Measurements from ENCODE around the gene MME.
"Not testable (repeated sequence)": the region's sequence is repeated elsewhere in the genome, so short reads cannot be mapped to it uniquely, and the experiment has no call there.

MME gene

GRCh38 chr3:155086051-155086450 is 5.9 kb downstream of the MME start:
- no peak for DNase-seq

- DNase-seq = no peak
Measured at GRCh38 chr3:155088706-155089345, 8.7 kb downstream of the MME start.

GRCh38 chr3:155089495-155089894 is 9.4 kb downstream of the MME start:
- no peak for DNase-seq

GRCh38 chr3:155093261-155093660 is 13.1 kb downstream of the MME start:
- DNase-seq = no peak

- no peak for DNase-seq
Measured at GRCh38 chr3:155096303-155097008, 16.3 kb downstream of the MME start.

DNA sequence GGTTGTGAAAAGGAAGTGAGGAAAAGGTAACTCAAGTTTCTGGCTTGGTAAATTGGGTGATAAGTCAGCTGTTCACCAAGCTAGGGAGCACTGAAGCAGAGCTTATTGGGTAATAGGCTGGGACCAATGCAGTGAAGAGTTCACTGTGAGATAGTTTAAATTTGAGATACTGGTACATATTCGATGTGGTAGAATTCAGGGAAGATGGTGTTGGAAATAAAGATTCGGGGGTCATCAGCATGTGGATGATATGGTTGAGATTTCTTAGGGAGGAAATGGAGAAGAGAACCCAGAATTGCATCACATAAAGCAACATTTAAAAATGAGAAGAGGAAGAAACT is 16.9 kb downstream of the MME start:
- DNase-seq = no peak

- DNase-seq = no peak
Measured at GRCh38 chr3:155101398-155101797, 21.3 kb downstream of the MME start.

DNA sequence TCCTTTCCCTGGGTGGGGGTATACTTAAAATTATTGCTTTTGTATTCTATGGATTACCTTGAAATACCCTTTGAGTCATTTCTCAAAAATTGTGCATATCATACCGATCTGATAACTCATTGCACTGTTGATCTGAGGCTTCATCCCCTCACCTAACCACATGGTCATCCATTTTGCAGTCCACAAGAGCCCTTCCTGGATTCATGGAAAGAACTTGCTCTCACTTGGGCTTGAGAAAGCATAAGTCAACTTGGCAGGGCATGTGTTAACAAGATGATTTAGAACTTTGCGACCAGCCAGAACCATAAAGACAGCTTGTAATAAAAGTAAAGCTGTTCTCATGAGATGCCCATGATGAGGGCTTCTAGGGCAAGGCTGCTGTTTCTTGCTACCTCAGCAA is 22.2 kb downstream of the MME start:
- DNase-seq = no peak

GRCh38 chr3:155103686-155104085 is 23.6 kb downstream of the MME start:
- DNase-seq = no peak

DNA sequence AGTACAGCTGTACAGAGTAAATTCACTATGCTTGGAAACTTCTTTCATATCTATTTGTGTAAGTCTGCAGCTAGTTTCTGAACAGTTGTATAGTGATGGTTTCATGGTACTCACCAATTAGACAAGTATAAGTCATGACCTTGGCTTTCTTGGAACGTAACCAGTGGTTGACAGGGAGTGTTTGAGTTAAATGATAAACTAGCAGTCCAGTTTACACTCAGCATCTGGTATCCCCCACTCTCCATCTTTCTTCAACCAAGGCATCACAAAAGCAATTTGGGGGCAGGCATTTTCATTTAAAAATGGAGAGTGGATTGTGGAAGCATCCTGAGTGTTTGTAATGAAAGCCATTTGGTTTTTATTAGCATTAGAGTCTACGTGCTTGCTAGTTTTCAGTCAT is 26.0 kb downstream of the MME start:
- no peak for DNase-seq

GRCh38 chr3:155110022-155110421 is 29.9 kb downstream of the MME start:
- no peak for DNase-seq

DNA sequence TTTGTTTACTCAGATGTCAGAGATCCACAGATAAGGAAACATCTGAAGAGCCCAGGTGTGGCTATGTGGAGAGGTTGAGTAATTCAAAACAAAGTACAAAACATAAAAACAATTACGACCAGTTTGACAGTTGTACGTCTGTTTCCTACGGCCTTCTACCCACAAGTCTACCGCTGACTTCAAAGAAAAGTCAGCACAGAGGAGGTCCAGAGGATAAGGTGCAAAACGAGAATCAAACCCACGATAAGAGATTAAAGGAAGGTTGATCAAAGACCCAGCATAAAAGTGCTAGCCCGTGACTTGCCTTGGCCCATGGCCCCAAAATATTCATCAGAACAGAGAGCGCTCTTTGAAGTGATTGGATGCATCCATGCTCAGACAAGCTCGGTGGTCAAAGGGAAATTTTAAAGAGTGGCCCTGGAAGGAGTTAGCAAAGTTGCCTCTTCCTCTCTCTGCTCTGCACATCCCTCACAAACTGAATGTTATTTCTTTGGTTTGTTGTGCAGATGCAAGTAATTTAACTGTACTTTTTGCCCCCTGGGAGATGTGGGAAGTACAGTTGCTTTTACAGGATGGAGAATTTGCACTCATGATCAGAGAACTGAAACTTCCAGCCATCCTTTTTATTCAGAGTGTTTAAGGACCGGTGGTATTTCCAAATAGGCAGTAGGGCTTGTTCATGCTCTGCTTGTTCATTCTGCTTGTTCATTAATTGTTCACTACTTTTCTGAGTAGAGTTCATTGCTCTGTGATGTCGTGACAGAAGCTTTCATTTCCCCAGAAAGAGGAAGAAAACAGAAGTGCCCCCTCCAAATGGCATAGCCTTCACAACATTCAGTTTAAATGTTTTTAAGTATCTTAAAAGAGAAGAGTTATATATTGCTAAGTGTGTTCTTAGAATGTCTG is 31.1 kb downstream of the MME start:
- DNase-seq = no peak

DNA sequence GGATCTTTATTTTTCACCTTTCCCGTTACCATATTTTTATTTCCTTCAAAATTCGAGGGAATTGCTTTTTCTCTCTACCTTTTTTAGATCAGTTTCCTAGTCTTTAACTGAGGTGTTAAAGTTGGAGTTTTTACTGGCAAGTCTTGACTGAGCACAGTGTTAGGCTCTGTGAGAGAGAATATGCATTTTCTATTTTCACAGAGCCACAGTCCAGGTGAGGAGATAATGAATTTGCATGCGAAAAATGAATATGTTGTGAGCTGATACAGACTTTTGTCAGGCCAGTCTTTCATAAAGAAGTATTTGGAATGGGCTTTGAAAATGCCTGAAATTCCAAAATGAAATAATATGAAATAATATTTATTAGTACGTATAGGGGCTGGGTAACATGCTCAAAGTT is 31.9 kb downstream of the MME start:
- no peak for DNase-seq

- DNase-seq = no peak
Measured at GRCh38 chr3:155112661-155113389, 32.7 kb downstream of the MME start.

DNA sequence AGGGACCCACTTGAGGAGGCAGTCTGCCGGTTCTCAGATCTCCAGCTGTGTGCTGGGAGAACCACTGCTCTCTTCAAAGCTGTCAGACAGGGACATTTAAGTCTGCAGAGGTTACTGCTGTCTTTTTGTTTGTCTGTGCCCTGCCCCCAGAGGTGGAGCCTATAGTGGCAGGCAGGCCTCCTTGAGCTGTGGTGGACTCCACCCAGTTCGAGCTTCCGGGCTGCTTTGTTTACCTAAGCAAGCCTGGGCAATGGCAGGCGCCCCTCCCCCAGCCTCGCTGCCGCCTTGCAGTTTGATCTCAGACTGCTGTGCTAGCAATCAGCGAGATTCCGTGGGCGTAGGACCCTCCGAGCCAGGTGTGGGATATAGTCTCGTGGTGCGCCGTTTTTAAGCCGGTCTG is 44.6 kb downstream of the MME start:
- not testable (repeated sequence) for DNase-seq

DNA sequence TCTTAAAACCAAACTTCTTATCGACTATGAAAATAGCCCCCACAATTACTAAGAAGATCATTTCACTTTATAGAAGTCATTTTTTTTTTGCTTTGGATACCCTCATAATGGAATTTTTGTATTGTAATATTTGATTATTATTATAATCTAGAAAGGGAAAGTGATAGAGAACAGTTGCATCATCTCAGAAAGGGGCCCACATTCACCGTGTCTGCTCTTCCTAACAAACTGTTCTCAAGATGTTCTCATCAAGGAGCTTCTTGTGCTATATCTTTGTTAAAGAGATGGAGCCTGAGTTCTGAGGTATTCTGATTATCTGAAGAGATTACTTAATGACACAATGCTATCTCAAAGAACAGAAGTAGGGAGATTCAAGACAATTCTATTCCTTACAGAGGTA is 49.3 kb downstream of the MME start:
- no peak for DNase-seq

GRCh38 chr3:155130001-155130400 is 49.9 kb downstream of the MME start:
- DNase-seq = no peak

- no peak for DNase-seq
Measured at GRCh38 chr3:155131104-155131503, 51.0 kb downstream of the MME start.

- DNase-seq = not testable (repeated sequence)
Measured at GRCh38 chr3:155134311-155134710, 54.2 kb downstream of the MME start.

GRCh38 chr3:155135003-155135402 is 54.9 kb downstream of the MME start:
- no peak for DNase-seq

DNA sequence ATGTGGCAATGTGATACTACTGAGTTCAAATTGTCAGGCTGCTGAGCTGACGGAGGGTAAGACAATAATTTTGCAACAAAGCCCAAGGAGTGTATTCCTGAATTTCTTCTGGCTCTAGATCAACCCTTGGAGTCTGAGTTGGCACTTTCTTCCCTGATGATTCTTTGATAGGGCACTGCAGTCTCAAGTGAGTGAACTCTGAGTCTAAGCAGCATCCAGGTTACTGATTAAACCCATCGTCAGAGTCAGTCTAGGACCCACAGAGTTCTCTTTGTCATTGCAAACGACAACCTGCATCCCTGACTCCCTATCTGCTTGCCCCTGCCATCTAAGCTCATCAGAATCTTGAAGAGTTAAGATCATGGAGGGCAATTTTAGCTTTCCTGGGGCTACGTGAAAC is 58.6 kb downstream of the MME start:
- no peak for DNase-seq

DNA sequence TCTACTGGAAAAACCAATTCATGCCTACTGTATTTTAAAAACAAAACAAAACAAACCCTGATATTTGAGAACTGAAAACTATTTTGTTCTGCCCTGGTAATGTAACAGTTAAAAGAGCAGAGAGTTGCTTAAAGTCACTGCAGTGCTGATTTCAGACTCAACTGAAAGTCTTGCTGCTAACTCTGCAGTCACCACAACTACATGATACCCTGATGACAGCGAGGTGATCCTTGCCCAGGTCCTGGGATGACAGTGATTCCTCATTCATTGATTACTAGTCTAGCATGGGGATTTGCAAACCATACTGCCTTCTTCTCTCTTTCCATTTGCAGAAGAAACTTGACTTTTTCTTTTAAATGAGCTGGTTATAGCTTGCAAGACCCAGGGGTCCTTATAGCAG is 67.5 kb downstream of the MME start:
- no peak for DNase-seq

- no peak for DNase-seq
Measured at GRCh38 chr3:155149494-155149893, 69.4 kb downstream of the MME start.

All from NCI-H82 (cell line).